ENCODE measurements around the gene AP3D1. TPM values are rescaled to one million over a fixed set of nuclear protein-coding genes. Genes with fewer than 3 reads are reported as not detected.

The AP3D1 gene
- total RNA-seq, 2 donors from 2014 or later: 126 to 191 TPM

- Mint-ChIP-seq H3K9me3 (no peaks in the 10 kb centered on the region), H3K4me1 (ENCODE audit: low read depth in 2 of 2) (peaks cover 0 to 3% of the 10 kb centered on the region in 2 donors), H3K27me3 (no peaks in the 10 kb centered on the region), H3K27ac (no peak overlapping the region), H3K4me3 (no peak overlapping the region), H3K36me3 (no peaks in the 10 kb centered on the region)
- DNase-seq (ENCODE audit: low spot score) (no peak), ATAC-seq (no peak)
Observed at GRCh38 chr19:2121416-2122051, 29.8 kb downstream of the AP3D1 start.

GRCh38 chr19:2120821-2121220 lies 30.5 kb downstream of the AP3D1 start:
- no peak for DNase-seq (ENCODE audit: low spot score)
- no peak for ATAC-seq
- no peaks in the 10 kb centered on the region for H3K27me3 Mint-ChIP-seq
- H3K4me1 Mint-ChIP-seq (ENCODE audit: low read depth in 2 of 2): peaks cover 0 to 3% of the 10 kb centered on the region in 2 donors
- H3K9me3 Mint-ChIP-seq: no peaks in the 10 kb centered on the region
- H3K36me3 Mint-ChIP-seq: no peaks in the 10 kb centered on the region
- no peak overlapping the region for H3K27ac Mint-ChIP-seq
- H3K4me3 Mint-ChIP-seq: no peak overlapping the region

GRCh38 chr19:2119921-2120785 lies 31.2 kb downstream of the AP3D1 start:
- peaks cover 0 to 7% of the 10 kb centered on the region in 2 donors for H3K4me1 Mint-ChIP-seq (ENCODE audit: low read depth in 2 of 2)
- H3K36me3 Mint-ChIP-seq: peaks cover 3% of the 10 kb centered on the region
- no peak for ATAC-seq
- H3K27ac Mint-ChIP-seq: no peak overlapping the region
- no peaks in the 10 kb centered on the region for H3K9me3 Mint-ChIP-seq
- no peak overlapping the region for H3K4me3 Mint-ChIP-seq
- DNase-seq (ENCODE audit: low spot score): no peak
- H3K27me3 Mint-ChIP-seq: no peaks in the 10 kb centered on the region

GRCh38 chr19:2118438-2118837 lies 32.9 kb downstream of the AP3D1 start:
- peaks cover 6 to 14% of the 10 kb centered on the region in 2 donors for H3K4me1 Mint-ChIP-seq (ENCODE audit: low read depth in 2 of 2)
- no peaks in the 10 kb centered on the region for H3K27me3 Mint-ChIP-seq
- peaks cover 13% of the 10 kb centered on the region for H3K36me3 Mint-ChIP-seq
- H3K9me3 Mint-ChIP-seq: no peaks in the 10 kb centered on the region
- peak overlapping the region in 1 of 2 donors; percentile 54 for H3K27ac Mint-ChIP-seq
- DNase-seq (ENCODE audit: low spot score): no peak
- ATAC-seq: no peak
- H3K4me3 Mint-ChIP-seq: no peak overlapping the region

GRCh38 chr19:2117215-2117960 lies 34.0 kb downstream of the AP3D1 start:
- Mint-ChIP-seq H3K27me3 (no peaks in the 10 kb centered on the region), H3K4me3 (no peak overlapping the region), H3K36me3 (peaks cover 13% of the 10 kb centered on the region), H3K4me1 (ENCODE audit: low read depth in 2 of 2) (peaks cover 7 to 16% of the 10 kb centered on the region in 2 donors), H3K27ac (no peak overlapping the region), H3K9me3 (no peaks in the 10 kb centered on the region)
- DNase-seq (ENCODE audit: low spot score) (no peak), ATAC-seq (no peak)

- ATAC-seq (no peak), DNase-seq (ENCODE audit: low spot score) (no peak)
- H3K9me3 Mint-ChIP-seq: no peaks in the 10 kb centered on the region
- no peaks in the 10 kb centered on the region for H3K27me3 Mint-ChIP-seq
- no peak overlapping the region for H3K27ac Mint-ChIP-seq
- H3K4me3 Mint-ChIP-seq: no peak overlapping the region
- peaks cover 11 to 19% of the 10 kb centered on the region in 2 donors for H3K4me1 Mint-ChIP-seq (ENCODE audit: low read depth in 2 of 2)
- peaks cover 13% of the 10 kb centered on the region for H3K36me3 Mint-ChIP-seq
Observed at GRCh38 chr19:2116507-2116906, 34.9 kb downstream of the AP3D1 start.

GRCh38 chr19:2115911-2116426 lies 35.4 kb downstream of the AP3D1 start:
- no peak for ATAC-seq
- Mint-ChIP-seq H3K4me1 (ENCODE audit: low read depth in 2 of 2) (peaks cover 11 to 19% of the 10 kb centered on the region in 2 donors), H3K36me3 (peaks cover 13% of the 10 kb centered on the region), H3K27ac (no peak overlapping the region), H3K9me3 (no peaks in the 10 kb centered on the region), H3K27me3 (no peaks in the 10 kb centered on the region), H3K4me3 (no peak overlapping the region)
- no peak for DNase-seq (ENCODE audit: low spot score)

- Mint-ChIP-seq H3K27ac (no peak overlapping the region), H3K9me3 (no peaks in the 10 kb centered on the region), H3K4me1 (ENCODE audit: low read depth in 2 of 2) (peaks cover 11 to 19% of the 10 kb centered on the region in 2 donors), H3K36me3 (peaks cover 13% of the 10 kb centered on the region), H3K4me3 (no peak overlapping the region), H3K27me3 (no peaks in the 10 kb centered on the region)
- no peak for ATAC-seq
- no peak for DNase-seq (ENCODE audit: low spot score)
Observed at GRCh38 chr19:2115324-2115723, 36.0 kb downstream of the AP3D1 start.

- H3K9me3 Mint-ChIP-seq: no peaks in the 10 kb centered on the region
- no peak for ATAC-seq
- DNase-seq (ENCODE audit: low spot score): no peak
- H3K36me3 Mint-ChIP-seq: peaks cover 13% of the 10 kb centered on the region
- no peak overlapping the region for H3K27ac Mint-ChIP-seq
- H3K4me3 Mint-ChIP-seq: no peak overlapping the region
- peaks cover 11 to 19% of the 10 kb centered on the region in 2 donors for H3K4me1 Mint-ChIP-seq (ENCODE audit: low read depth in 2 of 2)
- no peaks in the 10 kb centered on the region for H3K27me3 Mint-ChIP-seq
Observed at GRCh38 chr19:2114821-2115220, 36.5 kb downstream of the AP3D1 start.

GRCh38 chr19:2114218-2114617 lies 37.1 kb downstream of the AP3D1 start:
- Mint-ChIP-seq H3K4me1 (ENCODE audit: low read depth in 2 of 2) (peaks cover 11 to 19% of the 10 kb centered on the region in 2 donors), H3K9me3 (no peaks in the 10 kb centered on the region), H3K27me3 (no peaks in the 10 kb centered on the region), H3K27ac (no peak overlapping the region), H3K36me3 (peaks cover 13% of the 10 kb centered on the region), H3K4me3 (no peak overlapping the region)
- DNase-seq (ENCODE audit: low spot score) (no peak), ATAC-seq (no peak)

GRCh38 chr19:2113439-2114211 lies 37.7 kb downstream of the AP3D1 start:
- H3K27ac Mint-ChIP-seq: no peak overlapping the region
- ATAC-seq (no peak), DNase-seq (ENCODE audit: low spot score) (no peak)
- H3K36me3 Mint-ChIP-seq: peaks cover 13% of the 10 kb centered on the region
- H3K4me1 Mint-ChIP-seq (ENCODE audit: low read depth in 2 of 2): peaks cover 11 to 16% of the 10 kb centered on the region in 2 donors
- H3K9me3 Mint-ChIP-seq: no peaks in the 10 kb centered on the region
- H3K27me3 Mint-ChIP-seq: no peaks in the 10 kb centered on the region
- H3K4me3 Mint-ChIP-seq: no peak overlapping the region

- Mint-ChIP-seq H3K27me3 (no peaks in the 10 kb centered on the region), H3K9me3 (no peaks in the 10 kb centered on the region), H3K4me3 (no peak overlapping the region), H3K4me1 (ENCODE audit: low read depth in 2 of 2) (peaks cover 11 to 16% of the 10 kb centered on the region in 2 donors), H3K36me3 (peaks cover 18% of the 10 kb centered on the region), H3K27ac (peak overlapping the region in 1 of 2 donors; percentile 28)
- DNase-seq (ENCODE audit: low spot score): no peak
- no peak for ATAC-seq
Observed at GRCh38 chr19:2112516-2113320, 38.6 kb downstream of the AP3D1 start.
